Lung microvascular endothelial cell (primary cell): ENCODE measurements around the gene NOTUM. TPM values are rescaled to one million over a fixed set of nuclear protein-coding genes. Genes with fewer than 3 reads are reported as not detected.
"Not testable (repeated sequence)": the region's sequence is repeated elsewhere in the genome, so short reads cannot be mapped to it uniquely, and the experiment has no call there.

Source experiments
- DNase-seq, 2 donors: peaks; one replicate each; pipeline versions ENCODE4 v3.0.0 to v3.0.0-alpha.2; 2010; ENCODE audit warnings: low read depth in 2 of 2
- total RNA-seq: library from RNA; depleted of rRNA; stranded (reverse); fragments of >200 nt; gene quantifications from 2 replicates; pipeline ENCODE4 v1.2.1, GENCODE V29; 2014

NOTUM gene
- total RNA-seq, 1 donor from 2014 or later = under 0.01 TPM

DNA sequence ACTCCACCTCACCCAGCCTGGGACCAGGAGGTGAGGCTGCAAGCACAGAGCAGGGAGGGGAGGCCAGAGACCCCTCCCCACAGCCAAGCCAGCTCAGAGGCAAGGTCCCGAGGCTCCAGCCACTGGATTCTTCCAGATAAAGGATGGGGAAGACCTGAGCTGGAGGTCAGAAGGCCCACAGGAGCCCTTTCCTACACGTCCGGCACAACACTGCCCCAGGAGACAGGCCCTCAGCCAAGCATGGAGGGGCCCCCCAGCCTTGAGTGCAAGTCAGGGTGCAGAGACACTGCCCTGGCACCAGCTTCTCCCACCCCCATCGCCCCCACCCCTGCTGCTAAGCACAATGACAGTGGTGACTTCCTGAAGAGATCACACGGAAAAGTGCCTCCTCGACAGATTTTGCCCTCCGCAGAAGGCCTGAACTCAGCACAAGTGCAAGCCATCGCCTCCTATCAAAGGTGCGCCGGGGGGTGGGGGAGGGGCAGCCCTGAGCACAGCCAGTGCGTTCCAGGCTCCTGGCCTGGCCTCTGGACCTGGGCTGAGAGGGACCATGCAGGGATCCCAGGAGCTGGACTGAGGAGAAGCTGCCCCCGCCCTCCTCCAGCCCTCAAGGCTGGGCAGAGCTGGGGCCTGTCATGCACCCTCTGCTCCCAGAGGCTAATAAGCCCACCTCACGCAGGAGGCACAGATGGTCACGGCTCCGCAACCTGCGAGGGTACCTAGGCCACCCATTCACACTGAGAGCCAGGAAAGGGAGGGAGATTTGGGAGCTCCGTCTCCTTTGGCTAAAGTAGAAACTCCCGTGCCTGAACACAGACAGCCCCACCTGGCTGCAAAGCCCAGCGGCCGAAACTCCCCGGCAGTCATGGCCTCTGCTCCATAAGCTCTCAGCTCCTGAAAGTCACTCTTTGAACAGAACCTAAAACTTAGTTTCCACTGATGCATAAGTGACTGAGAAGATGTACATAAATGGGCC, 36.1 kb downstream of the NOTUM start:
- no peak for DNase-seq

DNA sequence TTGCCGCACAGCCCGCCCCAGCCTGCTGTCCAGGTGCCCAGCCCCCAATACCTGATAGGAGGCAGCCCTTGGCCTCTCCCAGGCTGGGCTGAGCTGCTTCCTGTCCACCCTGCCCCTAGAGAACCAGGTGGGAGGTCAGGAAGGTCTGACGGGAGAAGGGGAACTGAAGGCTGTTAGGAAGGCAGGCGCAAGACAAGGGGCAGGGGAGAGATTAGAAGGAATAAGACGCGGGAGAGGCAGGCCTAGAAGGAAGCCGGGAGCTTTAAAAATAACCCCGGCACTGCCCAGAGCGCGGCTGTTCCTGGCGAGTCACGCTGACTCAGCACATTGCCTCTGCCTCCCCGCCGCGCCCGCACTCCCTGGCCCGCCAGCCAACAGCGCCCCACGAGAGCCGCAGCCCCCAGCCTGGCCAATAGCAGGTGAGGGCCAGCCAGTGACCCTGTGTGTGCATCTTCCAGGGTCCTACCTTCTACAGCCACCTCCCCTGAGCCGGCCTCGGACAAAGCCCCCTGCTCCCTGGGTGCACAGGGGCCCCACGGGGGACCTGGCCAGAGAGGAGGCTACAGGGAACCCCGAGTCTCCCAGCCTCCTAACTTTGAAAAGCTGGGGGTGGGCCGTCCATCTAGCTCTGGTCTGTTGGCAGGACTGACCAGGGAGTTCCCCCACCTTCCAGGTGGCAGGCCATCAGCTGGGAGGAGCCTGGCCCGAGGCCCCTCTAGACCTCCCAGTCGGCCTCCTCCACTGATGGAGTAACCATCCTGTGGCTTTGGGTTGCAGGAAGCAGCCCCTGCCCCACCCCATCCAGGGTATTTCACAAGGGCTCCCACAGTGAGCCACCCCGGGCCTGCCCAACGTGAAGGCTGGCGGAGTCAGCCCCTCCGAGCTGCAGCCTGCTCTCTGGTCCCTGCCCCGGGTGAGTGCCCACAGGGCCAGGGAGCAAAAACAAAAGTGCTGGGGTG, 37.4 kb downstream of the NOTUM start:
- DNase-seq = peak; percentile 49 to 64

DNA sequence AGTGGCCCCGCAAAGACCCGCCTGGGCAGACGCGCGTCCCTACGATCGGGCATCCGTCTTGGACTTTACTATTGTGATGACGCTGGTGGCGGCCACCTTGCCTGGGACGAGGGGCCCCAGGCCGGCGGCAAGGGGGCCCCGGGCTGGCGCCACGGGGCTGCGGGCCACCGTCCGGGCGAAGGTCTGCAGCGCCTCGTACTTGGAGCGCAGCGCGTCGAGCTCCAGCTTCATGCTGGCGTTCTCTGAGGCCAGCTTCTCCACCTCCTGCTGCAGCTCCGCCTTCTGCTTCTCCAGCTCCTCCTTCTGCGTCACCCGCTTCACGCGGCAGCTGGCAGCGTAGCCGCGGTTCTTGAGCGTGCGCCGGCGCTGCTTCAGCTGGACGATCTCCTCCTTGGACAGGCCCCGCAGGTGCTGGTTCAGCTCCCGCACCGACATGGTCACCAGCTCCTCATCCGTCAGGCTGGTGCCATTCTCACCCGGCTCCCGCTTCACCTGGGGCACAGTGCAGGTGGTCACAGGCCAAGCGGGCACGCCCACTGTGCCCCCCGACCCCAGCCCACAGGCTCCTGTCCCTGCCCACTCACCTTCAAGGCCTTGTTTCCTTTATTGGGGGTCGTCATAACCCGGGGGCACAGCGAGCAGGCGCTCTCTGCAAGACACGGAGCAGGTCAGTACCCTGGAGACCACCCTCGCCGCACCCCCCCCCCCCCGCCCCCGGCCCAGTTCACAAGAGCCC, 38.3 kb downstream of the NOTUM start:
- DNase-seq = no peak

DNA sequence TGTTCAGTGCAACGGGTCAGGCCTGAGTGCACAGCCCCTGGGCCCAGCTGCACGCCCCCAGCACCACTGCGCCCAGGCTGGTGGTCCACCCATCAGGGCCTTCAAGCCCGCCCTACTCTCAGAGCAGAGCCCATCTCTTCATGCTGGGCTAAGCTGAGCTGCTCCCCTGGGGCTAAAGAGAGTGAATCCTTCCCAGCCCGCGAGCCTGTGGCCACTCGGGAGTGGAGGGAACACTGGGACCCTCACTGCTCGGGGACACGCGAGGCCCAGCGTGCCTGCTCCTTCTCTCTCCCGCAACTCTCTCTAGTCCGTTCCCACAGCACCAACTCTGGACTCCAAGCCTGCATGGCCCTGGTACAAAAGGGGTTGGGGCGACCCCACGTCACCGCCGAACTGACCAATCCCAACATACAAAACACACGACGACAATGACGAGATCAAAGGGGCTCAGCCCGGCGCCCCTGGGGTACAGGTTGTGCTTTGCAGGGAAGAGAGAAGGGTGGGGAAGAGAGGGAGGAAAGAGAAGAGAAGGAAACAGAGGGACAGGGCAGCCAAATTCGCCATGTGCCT, 38.9 kb downstream of the NOTUM start:
- no peak for DNase-seq

DNA sequence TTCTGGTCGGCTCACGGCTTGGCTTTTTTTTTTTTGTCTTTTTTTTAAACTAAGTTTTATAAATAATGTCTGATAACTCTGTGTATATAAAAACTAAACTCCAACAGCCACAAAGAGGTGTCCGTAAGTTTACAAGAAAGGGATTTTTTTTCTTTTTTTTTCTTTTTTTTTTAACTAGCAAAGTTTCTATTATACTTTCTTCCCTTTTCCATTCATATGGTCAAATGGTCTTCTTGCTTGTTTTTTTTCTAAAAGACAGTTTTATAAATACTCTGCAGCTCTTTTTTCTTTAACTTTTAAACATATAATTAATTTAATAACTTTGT, 39.5 kb downstream of the NOTUM start:
- no peak for DNase-seq

DNA sequence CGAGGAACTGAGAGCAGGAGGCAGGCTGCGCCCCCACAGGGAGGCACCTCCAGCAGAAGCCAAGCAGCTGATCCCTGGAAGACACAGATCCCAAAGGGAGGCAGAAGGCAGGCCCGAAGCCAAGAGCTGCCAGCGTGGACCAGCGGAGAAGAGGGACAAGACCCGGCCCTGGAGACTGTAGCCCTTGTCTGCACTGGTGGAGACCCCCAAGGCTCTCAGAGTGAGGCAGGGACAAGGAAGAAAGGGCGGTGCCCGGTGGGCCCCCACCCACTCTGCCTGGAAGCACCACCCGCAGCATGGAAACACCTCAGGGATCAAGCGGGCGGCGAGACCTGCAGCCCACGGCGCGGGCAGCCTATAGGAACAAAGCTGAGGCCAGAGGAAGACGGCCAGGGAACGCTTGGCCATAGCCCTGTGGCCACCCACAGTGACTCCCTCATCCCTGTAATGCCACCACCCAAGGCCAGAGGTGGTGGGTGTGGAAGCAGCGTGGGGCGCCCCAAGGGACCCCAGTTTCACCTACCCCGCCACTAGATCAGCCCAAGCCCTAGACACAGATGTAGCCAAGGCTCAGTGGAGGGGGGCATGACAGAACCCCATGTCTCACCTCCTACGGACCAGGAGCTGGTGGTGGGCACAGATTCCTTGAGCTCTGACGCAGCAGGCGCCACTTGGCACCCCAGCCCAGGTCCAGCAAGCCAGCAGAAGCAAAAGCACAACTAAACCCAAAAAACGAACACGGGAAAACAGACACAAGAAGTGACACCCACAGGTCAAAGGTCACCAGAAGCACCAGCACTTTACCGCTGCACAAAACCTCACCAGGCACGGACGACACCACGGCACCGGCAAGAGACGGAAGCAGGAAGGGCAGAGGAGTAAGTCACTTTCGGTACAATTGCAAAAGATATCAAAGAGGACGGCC, 40.1 kb downstream of the NOTUM start:
- DNase-seq = no peak

DNA sequence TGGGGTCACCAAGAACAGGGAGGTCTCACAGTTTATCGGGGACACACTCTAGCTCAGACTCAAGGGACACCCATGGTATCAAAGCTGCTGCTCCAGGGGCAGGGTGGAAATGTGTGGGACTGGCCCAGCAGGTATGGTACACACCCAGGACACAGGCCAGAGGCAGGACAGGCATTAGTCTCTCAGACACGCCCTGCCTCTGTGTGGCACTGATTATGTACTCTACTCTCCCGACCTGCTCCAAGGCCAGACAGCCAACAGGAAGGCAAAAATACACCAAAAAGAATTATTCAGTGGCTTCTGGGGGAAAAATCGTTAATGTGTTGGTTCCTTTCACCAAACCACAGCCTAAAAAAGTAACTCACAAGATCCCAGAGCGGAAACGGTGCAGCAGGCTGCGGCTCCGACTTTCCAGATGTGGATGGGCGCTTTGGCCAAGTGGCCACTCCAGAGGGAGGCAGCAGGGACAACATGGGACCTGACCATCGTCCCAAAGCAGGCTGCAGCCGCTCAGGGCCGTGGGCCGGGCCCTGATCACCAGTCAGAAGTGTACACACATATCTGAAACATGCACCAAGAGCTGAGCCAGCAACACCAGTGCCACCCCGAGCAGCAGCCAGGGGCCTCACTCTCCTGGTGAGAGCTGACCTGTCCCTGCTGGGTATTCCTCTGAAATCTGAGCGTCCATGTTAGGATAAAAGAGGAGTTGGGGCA, 42.0 kb downstream of the NOTUM start:
- no peak for DNase-seq

DNA sequence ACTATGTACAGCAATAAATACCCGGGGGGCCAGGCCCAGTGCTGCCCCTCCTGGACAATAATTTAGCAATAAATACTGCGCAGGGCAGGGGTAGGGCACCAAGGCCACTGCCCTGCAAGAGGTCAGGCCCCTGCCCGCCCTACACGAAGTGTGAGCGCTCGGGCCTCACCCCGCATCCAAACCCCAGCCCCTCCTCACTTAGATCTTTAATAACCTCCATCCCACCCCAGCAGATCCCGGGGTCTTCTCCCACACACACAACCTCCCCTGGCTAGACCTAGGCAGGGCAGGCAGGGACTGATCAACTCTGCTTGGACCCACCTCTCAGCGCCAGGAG, 42.7 kb downstream of the NOTUM start:
- not testable (repeated sequence) for DNase-seq

DNA sequence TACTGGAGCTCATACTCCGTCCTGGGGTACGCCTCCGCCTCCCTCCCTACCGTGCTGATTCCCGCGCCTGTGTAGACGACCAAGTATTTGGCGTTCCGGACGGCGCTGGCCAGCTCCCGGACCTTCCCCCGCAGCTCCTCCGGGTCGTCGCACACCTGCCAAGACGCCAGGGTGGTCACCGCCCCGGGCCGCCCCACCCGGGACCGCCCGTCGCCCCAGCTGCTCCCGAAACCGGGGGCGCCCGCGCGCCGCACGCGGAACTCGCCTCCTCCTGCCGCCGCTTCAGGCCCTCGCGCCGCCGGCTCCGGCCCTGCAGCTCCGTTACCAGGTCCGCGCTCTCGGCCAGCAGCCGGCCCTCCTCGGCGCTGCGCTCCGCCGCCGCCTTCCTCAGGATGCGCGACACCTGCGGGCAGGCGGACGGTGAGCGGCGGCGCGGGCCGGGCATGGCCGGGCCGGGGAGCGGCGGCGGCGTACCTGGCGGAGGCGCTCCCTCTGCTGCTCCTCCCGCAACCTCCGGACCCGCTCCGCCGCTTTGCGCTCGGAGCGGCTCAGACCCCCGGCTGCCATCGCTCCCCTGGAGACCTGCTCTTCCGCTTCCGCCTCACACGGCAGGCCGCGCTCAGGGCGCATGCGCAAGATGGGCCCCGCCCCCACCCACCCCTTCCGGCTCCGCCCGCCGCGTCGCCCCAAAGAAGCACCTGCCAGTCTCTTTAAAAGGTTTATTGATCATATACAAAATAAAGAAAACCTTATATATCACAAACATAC, 43.2 kb downstream of the NOTUM start, which contains the start of gene SIRT7:
TSS of gene SIRT7 (minus strand) at position 612 of the 768 bp plus-strand sequence. CDS start at position 567, 45 bp downstream.
- DNase-seq = peak; percentile 69 to 84

DNA sequence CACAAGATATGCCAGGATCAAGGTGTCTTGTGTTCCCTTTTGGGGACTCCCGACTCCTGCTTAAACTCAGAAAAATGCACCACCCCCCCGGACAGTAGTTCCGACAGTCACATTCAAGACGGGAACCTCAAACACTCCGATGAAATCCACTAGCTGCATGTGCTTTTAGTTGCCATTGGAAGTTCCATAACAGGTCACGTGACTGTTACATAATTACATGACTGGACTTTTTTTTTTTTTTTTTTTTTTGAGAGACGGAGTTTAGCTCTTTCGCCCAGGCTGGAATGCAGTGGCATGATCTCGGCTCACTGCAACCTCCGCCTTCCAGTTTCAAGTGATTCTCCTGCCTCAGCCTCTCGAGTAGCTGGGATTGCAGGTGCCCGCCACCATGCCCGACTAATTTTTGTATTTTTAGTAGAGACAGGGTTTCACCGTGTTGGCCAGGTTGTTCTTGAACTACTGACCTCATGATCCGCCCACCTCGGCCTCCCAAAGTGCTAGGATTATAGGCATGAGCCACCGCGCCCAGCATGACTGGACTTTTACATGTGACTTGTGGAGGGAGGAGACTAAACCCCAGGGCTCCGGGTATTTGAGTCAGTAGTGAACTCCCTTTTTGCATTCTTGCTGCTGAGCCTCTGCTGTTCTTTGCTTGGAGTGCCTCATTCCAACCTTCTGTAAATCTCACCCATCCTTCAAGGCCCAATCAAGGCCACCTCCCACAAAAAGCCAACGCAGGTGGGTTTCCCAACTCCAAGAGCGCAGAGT, 44.6 kb downstream of the NOTUM start:
- DNase-seq = peak in 1 of 2 donors; percentile 26

DNA sequence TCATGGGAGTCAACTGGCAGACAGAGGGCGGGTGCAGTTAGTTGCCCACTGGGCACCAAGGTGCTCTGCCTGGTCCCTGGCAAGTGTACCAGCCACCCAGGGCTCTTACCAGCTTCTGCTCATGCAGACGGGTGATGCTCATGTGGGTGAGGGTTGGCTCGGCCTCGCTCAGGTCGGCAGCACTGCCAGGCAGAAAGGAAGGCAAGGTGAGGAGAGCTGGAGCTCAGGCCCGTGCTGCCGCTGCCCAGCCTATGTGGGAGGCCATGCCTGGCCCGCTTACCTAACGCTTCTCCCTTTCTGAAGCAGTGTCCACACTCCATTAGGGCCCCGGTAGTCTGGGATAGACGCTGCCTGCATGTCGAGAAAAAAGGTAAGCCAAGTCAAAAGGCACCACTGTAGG, 45.7 kb downstream of the NOTUM start:
- DNase-seq = no peak

DNA sequence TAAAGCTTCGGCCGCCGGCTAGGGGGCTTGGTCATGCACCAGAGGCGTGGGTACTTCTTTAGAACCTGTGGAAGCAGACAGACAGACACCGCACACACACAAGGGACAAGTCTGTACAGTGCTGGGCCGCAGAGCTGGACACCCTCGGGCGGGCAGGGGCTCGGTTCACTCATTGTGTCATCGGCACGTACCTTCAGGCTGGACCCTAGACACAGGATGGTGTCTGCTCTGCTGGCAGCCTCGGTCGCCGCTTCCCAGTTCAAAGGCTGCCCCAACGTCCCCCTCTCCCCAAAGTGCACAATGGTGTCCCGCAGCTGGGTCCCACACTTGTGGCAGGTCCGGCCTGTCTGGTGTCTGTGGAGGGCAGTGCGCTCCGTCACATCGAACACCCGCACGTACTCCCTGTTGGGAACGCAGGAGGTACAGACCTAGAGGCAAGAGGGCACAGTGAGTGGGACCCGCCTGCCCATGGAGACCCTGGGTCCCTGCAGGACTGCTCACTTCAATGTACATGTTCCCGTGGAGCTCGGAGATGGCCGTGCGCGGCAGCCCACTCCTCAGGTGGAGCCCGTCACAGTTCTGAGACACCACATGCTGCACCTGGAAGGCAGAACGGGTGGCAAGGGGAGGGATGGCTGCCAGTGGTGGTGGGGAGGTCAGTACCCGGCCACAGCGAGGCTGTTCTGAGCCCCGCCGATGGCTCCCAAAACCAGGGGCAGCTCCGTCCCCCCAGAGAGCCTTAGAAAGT, 46.7 kb downstream of the NOTUM start:
- DNase-seq = no peak

DNA sequence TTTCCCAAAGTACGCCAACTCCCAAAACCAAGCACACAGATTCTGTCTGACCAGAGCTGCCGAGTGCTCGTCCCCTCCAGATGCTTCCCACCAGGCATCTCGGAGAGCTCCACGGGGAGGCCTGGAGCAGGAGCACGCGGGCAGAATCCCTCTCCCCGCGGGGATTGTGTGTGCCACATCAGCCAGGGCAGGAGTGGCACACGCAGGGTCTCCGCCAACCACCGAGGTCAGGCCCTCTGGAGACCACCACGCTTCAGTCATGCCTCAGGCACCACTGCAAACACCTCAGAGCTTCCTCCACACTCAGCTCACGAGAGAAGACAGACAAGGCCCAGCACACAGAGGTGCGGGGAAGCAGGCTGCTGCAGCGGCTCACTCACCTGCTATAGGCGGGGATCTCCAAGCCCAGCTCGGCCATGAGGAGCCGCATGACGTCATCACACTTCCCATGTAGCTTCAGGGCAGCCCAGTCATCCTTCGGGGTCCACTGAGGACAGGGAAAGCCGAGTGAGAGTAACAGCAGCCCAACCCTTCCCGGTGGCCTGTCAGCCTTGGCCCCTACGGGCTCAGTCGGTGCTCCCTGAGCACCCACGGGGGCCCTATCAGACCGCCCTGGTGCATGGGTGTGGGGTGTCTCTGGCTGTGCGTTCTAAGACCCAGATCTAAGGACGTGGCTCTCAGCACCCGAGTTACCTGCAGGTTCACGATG, 47.4 kb downstream of the NOTUM start:
- no peak for DNase-seq

DNA sequence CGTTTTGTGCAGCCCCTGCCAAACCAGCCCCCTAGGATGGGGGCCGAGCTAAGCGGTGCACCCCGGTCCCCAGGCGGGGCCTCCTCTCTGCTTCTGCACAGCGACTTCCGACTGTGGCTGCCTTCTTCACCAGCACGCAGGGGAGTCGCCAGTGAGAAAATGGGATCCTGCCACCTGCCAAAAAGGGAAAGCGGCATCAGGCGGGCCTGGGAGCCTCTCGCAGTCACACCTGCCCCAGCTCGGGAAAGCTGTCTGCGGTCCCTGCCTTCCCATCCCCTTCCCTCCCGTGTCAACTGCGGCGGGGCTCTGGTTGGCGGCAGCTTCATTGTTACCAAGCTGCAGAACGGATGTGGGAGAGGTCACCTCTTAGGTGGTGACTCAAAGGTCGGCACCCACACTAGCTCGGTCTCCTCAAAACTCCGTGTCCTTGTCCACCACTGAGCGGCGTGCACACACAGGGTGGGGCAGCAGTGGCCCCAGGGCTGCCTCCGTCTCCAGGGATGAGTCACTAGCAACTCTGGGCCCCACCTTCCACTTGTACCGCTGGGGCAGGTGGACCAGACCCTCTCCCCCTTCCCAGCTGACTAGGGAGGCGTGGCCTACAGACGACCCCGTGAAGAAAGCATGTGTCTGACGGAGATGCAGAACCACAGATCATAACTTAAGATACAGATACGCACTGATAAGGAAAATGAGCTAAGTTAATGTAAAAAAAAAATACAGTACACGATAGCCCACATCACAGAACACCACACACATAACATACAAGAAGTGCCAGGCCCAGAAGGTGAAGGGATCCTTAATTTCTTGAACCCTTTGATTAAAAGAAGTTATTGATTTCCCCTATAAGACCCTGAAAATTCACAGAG, 48.3 kb downstream of the NOTUM start:
- DNase-seq = no peak

DNA sequence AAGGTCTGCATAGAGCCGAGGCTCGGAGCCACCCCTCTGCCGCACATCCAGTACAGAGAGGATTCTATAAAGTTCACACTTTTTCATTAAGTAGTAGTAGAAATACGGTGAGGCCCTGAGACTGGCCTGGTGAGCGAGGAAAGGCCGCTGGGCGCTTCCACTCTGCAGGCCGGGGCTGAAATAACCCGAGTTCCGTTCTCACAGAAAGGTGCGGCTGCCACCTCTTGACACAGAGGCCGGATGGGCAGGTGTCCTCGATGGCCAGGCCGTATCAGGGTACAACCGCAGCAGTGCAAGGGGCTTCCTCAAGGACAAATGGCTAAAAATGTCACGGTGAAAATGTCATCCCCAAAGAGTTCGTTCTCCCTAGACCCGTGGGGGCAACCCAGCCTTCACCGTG, 49.0 kb downstream of the NOTUM start:
- no peak for DNase-seq
